ENCODE measurements around the gene TRAK1.

Gene TRAK1

GRCh38 chr3:42057561-42058211 lies 33.5 kb upstream of the TRAK1 start:
- Histone ChIP-seq H2AFZ (ENCODE audit: low read length) (no peak overlapping the region), H3K79me2 (ENCODE audit: insufficient read depth, low read length) (peaks cover 89% of the 10 kb centered on the region), H3K9ac (ENCODE audit: low read depth, low read length, poor library complexity, severe bottlenecking) (no peak overlapping the region), H3F3A (ENCODE audit: low read depth) (no peaks in the 10 kb centered on the region), H3K36me3 (ENCODE audit: insufficient read depth, low read length) (no peaks in the 10 kb centered on the region; the same call in 1 of the 2 replicates), H4K20me1 (ENCODE audit: insufficient read depth, low read length, poor library complexity, severe bottlenecking) (peaks cover 69% of the 10 kb centered on the region), H3K4me2 (ENCODE audit: low read depth, low read length, poor library complexity, severe bottlenecking) (no peak overlapping the region), H3K9me2 (replicated peaks; ENCODE audit: low read depth, low read length) (no peaks in the 10 kb centered on the region), H3K9me3 (ENCODE audit: insufficient read depth, low read depth, low read length) (no peaks in the 10 kb centered on the region), H3K4me1 (ENCODE audit: insufficient read depth, low read length, poor library complexity, severe bottlenecking) (peaks cover 11% of the 10 kb centered on the region), H3K4me3 (ENCODE audit: low read length, poor library complexity, severe bottlenecking) (no peak overlapping the region), H3K27me3 (ENCODE audit: insufficient read depth, low read length, poor library complexity, severe bottlenecking) (no peaks in the 10 kb centered on the region)
- TF ChIP-seq EZH2phosphoT487 (IDR thresholded peaks at IDR 0.05; ENCODE audit: borderline replicate concordance) (no peak), CTCF (conservative IDR thresholded peaks at IDR 0.05; ENCODE audit: low read length) (no peak)

- Histone ChIP-seq H2AFZ (ENCODE audit: low read length) (no peak overlapping the region), H3K4me1 (ENCODE audit: insufficient read depth, low read length, poor library complexity, severe bottlenecking) (peaks cover 13% of the 10 kb centered on the region), H3K9me2 (replicated peaks; ENCODE audit: low read depth, low read length) (no peaks in the 10 kb centered on the region), H3K9me3 (ENCODE audit: insufficient read depth, low read depth, low read length) (no peaks in the 10 kb centered on the region), H3K9ac (ENCODE audit: low read depth, low read length, poor library complexity, severe bottlenecking) (no peak overlapping the region), H3K27me3 (ENCODE audit: insufficient read depth, low read length, poor library complexity, severe bottlenecking) (no peaks in the 10 kb centered on the region), H3K79me2 (ENCODE audit: insufficient read depth, low read length) (peaks cover 87% of the 10 kb centered on the region), H3K4me2 (ENCODE audit: low read depth, low read length, poor library complexity, severe bottlenecking) (no peak overlapping the region), H3F3A (ENCODE audit: low read depth) (no peaks in the 10 kb centered on the region), H3K4me3 (ENCODE audit: low read length, poor library complexity, severe bottlenecking) (no peak overlapping the region), H3K36me3 (ENCODE audit: insufficient read depth, low read length) (no peaks in the 10 kb centered on the region), H4K20me1 (ENCODE audit: insufficient read depth, low read length, poor library complexity, severe bottlenecking) (peaks cover 54% of the 10 kb centered on the region)
- TF ChIP-seq EZH2phosphoT487 (IDR thresholded peaks at IDR 0.05; ENCODE audit: borderline replicate concordance): no peak
Observed at GRCh38 chr3:42061025-42061712, 30.0 kb upstream of the TRAK1 start.

GRCh38 chr3:42061713-42062380 lies 29.3 kb upstream of the TRAK1 start:
- Histone ChIP-seq H3K4me1 (ENCODE audit: insufficient read depth, low read length, poor library complexity, severe bottlenecking) (peaks cover 20% of the 10 kb centered on the region), H4K20me1 (ENCODE audit: insufficient read depth, low read length, poor library complexity, severe bottlenecking) (peaks cover 51% of the 10 kb centered on the region), H3K9me3 (ENCODE audit: insufficient read depth, low read depth, low read length) (no peaks in the 10 kb centered on the region), H3K4me2 (ENCODE audit: low read depth, low read length, poor library complexity, severe bottlenecking) (no peak overlapping the region), H3K4me3 (ENCODE audit: low read length, poor library complexity, severe bottlenecking) (no peak overlapping the region), H2AFZ (ENCODE audit: low read length) (no peak overlapping the region), H3K36me3 (ENCODE audit: insufficient read depth, low read length) (no peaks in the 10 kb centered on the region), H3K9ac (ENCODE audit: low read depth, low read length, poor library complexity, severe bottlenecking) (no peak overlapping the region), H3F3A (ENCODE audit: low read depth) (no peaks in the 10 kb centered on the region), H3K9me2 (replicated peaks; ENCODE audit: low read depth, low read length) (no peaks in the 10 kb centered on the region), H3K79me2 (ENCODE audit: insufficient read depth, low read length) (peaks cover 88% of the 10 kb centered on the region), H3K27me3 (ENCODE audit: insufficient read depth, low read length, poor library complexity, severe bottlenecking) (no peaks in the 10 kb centered on the region)
- TF ChIP-seq EZH2phosphoT487 (IDR thresholded peaks at IDR 0.05; ENCODE audit: borderline replicate concordance) (no peak), CTCF (conservative IDR thresholded peaks at IDR 0.05; ENCODE audit: low read length) (no peak)
